IPS-11a (cell line): ENCODE results near the gene FBXW8.

ENCODE experiments used
- H3K4me3 ChIP-seq: one replicate; pipeline ENCODE4 v1.5.1; 2013; ENCODE audit warnings: low read depth, low read length, control low read depth

The FBXW8 gene

GRCh38 chr12:117072736-117073490, 162.2 kb downstream of the FBXW8 start:
- H3K4me3 ChIP-seq = no peak overlapping the region

- no peak overlapping the region for H3K4me3 ChIP-seq
These were observed 162.9 kb downstream of the FBXW8 start for GRCh38 chr12:117073611-117074010.

GRCh38 chr12:117076410-117077372, 165.9 kb downstream of the FBXW8 start:
- H3K4me3 ChIP-seq = no peak overlapping the region

GRCh38 chr12:117079487-117079886, 168.7 kb downstream of the FBXW8 start:
- H3K4me3 ChIP-seq = no peak overlapping the region

GRCh38 chr12:117080661-117081144, 170.0 kb downstream of the FBXW8 start:
- H3K4me3 ChIP-seq = no peak overlapping the region
